ENCODE measurements around the gene RPS21. TPM values are rescaled to one million over a fixed set of nuclear protein-coding genes. Genes with fewer than 3 reads are reported as not detected.

Gene RPS21
- total RNA-seq, 1 donor from 2014 or later, result 1,935 TPM

DNA sequence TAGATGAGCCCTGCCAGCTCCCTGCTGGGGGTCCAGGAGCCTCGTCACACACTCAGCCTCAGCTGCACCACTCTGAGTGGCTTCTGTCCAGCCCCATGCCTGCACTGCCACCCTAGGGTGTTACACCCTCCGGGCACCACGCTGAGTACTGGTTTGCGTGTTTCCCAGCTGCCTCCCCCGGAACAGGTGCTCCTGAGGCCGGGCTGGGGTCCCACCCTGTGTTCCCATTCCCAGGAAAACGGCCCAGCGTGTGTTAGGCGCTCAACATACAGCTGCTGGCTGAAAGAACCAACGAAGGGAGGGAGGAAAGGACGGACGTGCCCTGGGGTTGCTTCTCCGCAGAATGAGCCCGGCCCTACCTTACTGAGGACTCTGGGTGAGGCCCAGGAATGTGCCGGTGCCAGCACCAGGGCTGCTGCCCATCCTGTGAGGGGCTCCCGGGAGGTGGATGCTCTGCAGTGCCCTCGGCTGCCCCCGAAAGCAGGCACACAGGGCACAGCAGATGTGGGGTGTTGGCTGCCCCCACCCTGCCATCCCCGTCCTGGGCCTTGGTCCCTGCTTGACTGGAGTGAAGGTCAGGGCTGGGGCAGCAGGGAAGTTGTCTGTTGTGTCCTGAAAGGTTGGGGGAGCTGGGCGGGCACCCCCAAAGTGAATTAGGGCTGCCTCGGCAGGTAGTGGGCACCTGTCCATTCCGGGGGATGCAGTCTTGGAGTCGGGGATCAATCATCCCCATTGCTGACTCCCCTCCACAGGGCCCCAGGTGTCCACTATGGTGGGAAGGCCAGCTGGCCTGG is 36.1 kb upstream of the RPS21 start:
- H3K36me3 ChIP-seq, result no peaks in the 10 kb centered on the region
- intact Hi-C loops (cut with DNase I), result no loop called here
- H3K27me3 ChIP-seq, result no peaks in the 10 kb centered on the region
- peak overlapping the region; percentile 23 for H3K27ac ChIP-seq
- no peak for TF ChIP-seq POLR2A (IDR thresholded peaks at IDR 0.05)
- no peak for TF ChIP-seq CTCF (IDR thresholded peaks at IDR 0.05)
- no peak for TF ChIP-seq POLR2AphosphoS5 (IDR thresholded peaks at IDR 0.05; ENCODE audit: insufficient read depth in 1 of 2, low read depth in 1 of 2)
- H3K4me1 ChIP-seq, result peaks cover 50% of the 10 kb centered on the region
- H3K4me3 ChIP-seq, result no peak overlapping the region
- DNase-seq (ENCODE audit: extremely low spot score in 2 of 2), result no peak
- no peaks in the 10 kb centered on the region for H3K9me3 ChIP-seq

DNA sequence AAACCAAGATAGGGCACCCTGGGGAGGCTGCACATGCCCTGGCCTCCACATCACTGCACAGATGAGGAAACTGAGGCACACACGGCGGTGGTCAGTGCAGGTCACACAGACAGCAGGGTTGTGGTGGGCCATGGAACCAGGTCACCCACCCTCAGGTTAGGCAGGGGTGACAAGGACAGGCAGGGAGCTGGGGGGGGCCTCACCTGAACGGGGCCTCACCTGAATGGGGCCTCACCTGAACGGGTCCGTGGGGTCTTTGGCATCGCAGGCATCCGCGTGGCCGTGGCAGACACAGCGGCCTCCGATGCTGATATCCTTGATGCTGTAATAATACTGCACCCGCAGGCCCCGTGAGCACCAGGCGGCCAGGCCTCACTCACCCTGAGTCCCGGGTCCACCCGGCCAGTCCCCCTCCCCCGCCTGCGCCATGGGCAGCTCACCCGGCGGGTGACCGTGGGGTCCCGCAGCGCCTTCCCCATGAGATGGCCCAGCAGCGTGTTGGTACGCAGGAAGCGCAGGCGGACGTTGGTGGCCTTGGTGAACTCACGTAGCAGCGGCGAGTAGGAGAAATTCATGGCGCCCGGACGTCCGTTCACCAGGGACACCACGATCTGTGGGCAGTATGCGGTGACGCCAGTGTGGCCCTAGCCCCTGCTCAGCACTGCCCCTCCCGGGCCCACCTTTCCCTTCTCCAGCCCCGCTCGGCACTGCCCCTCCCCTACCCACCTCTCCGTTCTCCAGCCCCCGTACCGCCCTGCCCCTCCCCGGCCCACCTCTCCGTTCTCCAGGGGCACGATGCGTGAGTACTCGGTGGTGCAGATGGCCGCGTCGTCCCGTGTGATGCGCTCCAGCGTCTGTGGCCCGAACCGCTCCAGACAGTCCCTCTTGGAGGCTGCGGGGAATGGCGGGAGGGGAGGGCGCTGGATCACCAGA is 35.2 kb upstream of the RPS21 start:
- H3K27ac ChIP-seq, result peak overlapping the region; percentile 47
- intact Hi-C loops (cut with DNase I), result no loop called here
- H3K27me3 ChIP-seq, result no peaks in the 10 kb centered on the region
- H3K4me3 ChIP-seq, result no peak overlapping the region
- no peaks in the 10 kb centered on the region for H3K9me3 ChIP-seq
- H3K36me3 ChIP-seq, result no peaks in the 10 kb centered on the region
- peaks cover 59% of the 10 kb centered on the region for H3K4me1 ChIP-seq
- no peak for DNase-seq (ENCODE audit: extremely low spot score in 2 of 2)
- TF ChIP-seq CTCF (IDR thresholded peaks at IDR 0.05), result no peak
- TF ChIP-seq POLR2AphosphoS5 (IDR thresholded peaks at IDR 0.05; ENCODE audit: insufficient read depth in 1 of 2, low read depth in 1 of 2), result no peak
- no peak for TF ChIP-seq POLR2A (IDR thresholded peaks at IDR 0.05)

DNA sequence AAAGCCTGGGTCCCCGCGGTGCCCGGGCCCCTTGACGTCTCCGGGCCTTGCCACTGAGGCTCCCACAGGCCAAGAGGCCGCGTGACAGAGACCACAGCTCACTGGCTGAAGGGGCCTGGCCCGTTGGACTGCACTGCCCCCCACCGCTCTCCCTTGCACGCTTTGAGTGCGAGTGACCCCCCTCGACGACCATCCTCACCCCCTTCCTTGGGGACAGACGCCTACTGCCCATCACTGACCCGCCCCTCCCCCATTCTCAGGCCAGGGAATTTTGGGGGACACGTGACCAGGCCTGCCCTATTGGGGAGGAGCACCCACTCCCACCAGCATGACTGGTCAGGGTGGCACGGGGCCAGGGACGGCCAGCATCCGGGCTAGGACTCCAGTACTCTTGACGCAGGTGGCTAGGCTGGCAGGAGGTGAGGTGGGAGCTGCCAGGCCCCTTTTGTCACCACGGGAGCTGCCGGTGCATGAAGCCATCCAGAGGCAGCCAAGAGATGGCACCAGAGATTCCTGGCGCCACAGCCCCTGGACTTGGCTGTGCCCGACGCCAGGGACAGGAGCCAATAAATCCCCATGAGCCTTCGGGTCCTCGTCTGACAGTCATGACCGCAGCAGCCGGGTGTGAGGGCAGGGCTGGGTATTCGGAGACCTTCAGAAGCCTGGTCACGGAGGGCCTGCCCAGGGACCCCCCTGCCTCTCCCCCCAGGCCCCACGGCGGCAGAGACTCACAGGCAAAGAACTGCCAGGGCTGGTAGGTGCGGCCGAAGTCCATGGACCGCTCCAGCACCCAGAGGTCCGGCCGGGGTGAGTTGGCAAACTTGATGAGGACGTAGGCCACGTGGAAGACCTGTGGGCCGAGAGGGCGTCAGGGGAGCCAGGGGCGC is 34.3 kb upstream of the RPS21 start:
- H3K27ac ChIP-seq, result peak overlapping the region; percentile 47
- no peak overlapping the region for H3K4me3 ChIP-seq
- no peaks in the 10 kb centered on the region for H3K36me3 ChIP-seq
- H3K9me3 ChIP-seq, result no peaks in the 10 kb centered on the region
- no peaks in the 10 kb centered on the region for H3K27me3 ChIP-seq
- H3K4me1 ChIP-seq, result peaks cover 68% of the 10 kb centered on the region
- DNase-seq (ENCODE audit: extremely low spot score in 2 of 2), result no peak
- intact Hi-C loops (cut with DNase I), result no loop called here
- TF ChIP-seq POLR2A (IDR thresholded peaks at IDR 0.05) (no peak), CTCF (IDR thresholded peaks at IDR 0.05) (no peak), POLR2AphosphoS5 (IDR thresholded peaks at IDR 0.05; ENCODE audit: insufficient read depth in 1 of 2, low read depth in 1 of 2) (peak in 1 of 2 donors; percentile 57)

DNA sequence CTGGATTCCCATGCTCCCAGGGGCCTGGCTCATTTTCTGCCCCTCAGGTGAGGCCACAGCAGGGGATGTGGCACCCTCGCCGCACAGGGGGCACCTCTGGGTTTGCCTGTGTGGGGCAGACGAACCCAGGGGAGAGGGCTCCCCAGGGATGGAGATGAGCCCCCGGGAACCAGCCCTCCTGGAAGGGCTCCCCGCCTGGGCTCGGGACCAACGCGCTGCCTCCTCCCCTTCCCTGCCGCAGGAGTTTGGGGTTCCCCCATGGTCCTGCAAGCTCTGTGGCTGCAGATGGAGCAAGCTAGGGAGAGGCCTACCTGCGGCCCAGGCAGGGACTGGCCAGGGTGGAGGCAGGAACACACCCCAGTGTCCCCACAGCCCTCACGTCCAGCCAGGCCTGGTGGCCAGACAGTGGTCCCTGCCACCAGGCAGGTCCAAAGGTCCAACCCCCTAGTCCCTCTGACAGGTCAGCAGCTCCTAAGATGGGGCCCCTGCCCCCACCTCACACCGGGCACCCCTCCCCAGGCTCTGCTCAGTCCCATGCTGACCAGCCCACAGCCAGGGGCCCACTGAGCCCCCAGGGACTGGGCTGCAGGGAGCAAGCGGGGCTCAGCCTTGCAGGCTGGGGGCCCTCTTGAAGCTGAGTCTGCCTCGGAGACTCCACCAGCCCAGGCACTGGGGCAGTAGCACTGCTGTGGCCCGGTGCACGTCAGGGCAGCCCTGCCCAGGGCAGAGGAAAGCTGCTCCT is 33.4 kb upstream of the RPS21 start:
- Histone ChIP-seq H3K4me1 (peaks cover 76% of the 10 kb centered on the region), H3K4me3 (no peak overlapping the region), H3K9me3 (no peaks in the 10 kb centered on the region), H3K27me3 (no peaks in the 10 kb centered on the region), H3K27ac (peak overlapping the region; percentile 79), H3K36me3 (no peaks in the 10 kb centered on the region)
- intact Hi-C loops (cut with DNase I), result no loop called here
- no peak for DNase-seq (ENCODE audit: extremely low spot score in 2 of 2)
- TF ChIP-seq POLR2A (IDR thresholded peaks at IDR 0.05) (no peak), CTCF (IDR thresholded peaks at IDR 0.05) (no peak), POLR2AphosphoS5 (IDR thresholded peaks at IDR 0.05; ENCODE audit: insufficient read depth in 1 of 2, low read depth in 1 of 2) (no peak)

Data from vagina (tissue), 2 donors.